Frontal cortex (tissue), 4 donors: Measurements from ENCODE around the gene PRKCB. TPM values are rescaled to one million over a fixed set of nuclear protein-coding genes. Genes with fewer than 3 reads are reported as not detected.
"Not testable (repeated sequence)": the region's sequence is repeated elsewhere in the genome, so short reads cannot be mapped to it uniquely, and the experiment has no call there.

Source experiments
- DNase-seq, 2 donors: peaks; one replicate each; pipeline ENCODE4 v3.0.0; 2012; ENCODE audit warnings: low spot score in 2 of 2
- FAIRE-seq: peaks from 2 replicates; lab custom pipeline; 2012; peaks lifted over from hg19 to GRCh38; lab: Jason Lieb, UNC
- total RNA-seq: library from RNA; depleted of rRNA; stranded (reverse); fragments of >200 nt; gene quantifications from one replicate; pipeline ENCODE4 v1.2.3, GENCODE V29; 2014
- donor health status: control.
- donor health status: control.
- donor health status: control.

The PRKCB gene
- total RNA-seq, 1 donor from 2014 or later = 49.3 TPM

GRCh38 chr16:23929856-23930255 is 94.1 kb downstream of the PRKCB start:
- FAIRE-seq (no peak), DNase-seq (no peak)

- FAIRE-seq = no peak
- DNase-seq = no peak
Measured at GRCh38 chr16:23930791-23931190, 95.0 kb downstream of the PRKCB start.

- no peak for FAIRE-seq
- DNase-seq = no peak
Measured at GRCh38 chr16:23931199-23931598, 95.4 kb downstream of the PRKCB start.

GRCh38 chr16:23933650-23934049 is 97.9 kb downstream of the PRKCB start:
- DNase-seq, FAIRE-seq: not testable (repeated sequence)

GRCh38 chr16:23934610-23935236 is 98.9 kb downstream of the PRKCB start:
- FAIRE-seq = no peak
- DNase-seq = no peak

GRCh38 chr16:23940111-23940510 is 104.3 kb downstream of the PRKCB start:
- FAIRE-seq (no peak), DNase-seq (no peak)

- DNase-seq = no peak
- no peak for FAIRE-seq
Measured at GRCh38 chr16:23941025-23941424, 105.2 kb downstream of the PRKCB start.

- FAIRE-seq (no peak), DNase-seq (no peak)
Measured at GRCh38 chr16:23941963-23942564, 106.3 kb downstream of the PRKCB start.

- DNase-seq (no peak), FAIRE-seq (no peak)
Measured at GRCh38 chr16:23943604-23944003, 107.8 kb downstream of the PRKCB start.

- DNase-seq = no peak
- FAIRE-seq = no peak
Measured at GRCh38 chr16:23944381-23944780, 108.6 kb downstream of the PRKCB start.

GRCh38 chr16:23945243-23945642 is 109.5 kb downstream of the PRKCB start:
- DNase-seq (no peak), FAIRE-seq (no peak)

GRCh38 chr16:23947838-23948237 is 112.1 kb downstream of the PRKCB start:
- FAIRE-seq = no peak
- no peak for DNase-seq

GRCh38 chr16:23948949-23949411 is 113.2 kb downstream of the PRKCB start:
- DNase-seq (no peak), FAIRE-seq (no peak)

- FAIRE-seq = no peak
Measured at GRCh38 chr16:23949630-23950290, 114.0 kb downstream of the PRKCB start.

GRCh38 chr16:23950291-23950894 is 114.6 kb downstream of the PRKCB start:
- no peak for DNase-seq
- FAIRE-seq = no peak

More at GRCh38 chr16:23949630-23950290, 114.0 kb downstream of the PRKCB start:
- no peak for DNase-seq

- no peak for DNase-seq
- FAIRE-seq = no peak
Measured at GRCh38 chr16:23950898-23951297, 115.1 kb downstream of the PRKCB start.

- FAIRE-seq (no peak), DNase-seq (no peak)
Measured at GRCh38 chr16:23952128-23952970, 116.6 kb downstream of the PRKCB start.

- DNase-seq (no peak), FAIRE-seq (no peak)
Measured at GRCh38 chr16:23952971-23953300, 117.2 kb downstream of the PRKCB start.

- no peak for FAIRE-seq
- DNase-seq = no peak
Measured at GRCh38 chr16:23953476-23953875, 117.7 kb downstream of the PRKCB start.

- no peak for DNase-seq
- FAIRE-seq = no peak
Measured at GRCh38 chr16:23955088-23955487, 119.3 kb downstream of the PRKCB start.
